Esophagus muscularis mucosa (tissue), 4 donors: ENCODE data around the gene RPL21. TPM values are rescaled to one million over a fixed set of nuclear protein-coding genes. Genes with fewer than 3 reads are reported as not detected.
"Not testable (repeated sequence)": the region's sequence is repeated elsewhere in the genome, so short reads cannot be mapped to it uniquely, and the experiment has no call there.

ENCODE experiments used
- DNase-seq: peaks from one replicate; pipeline ENCODE4 v3.0.0-alpha.2; 2017; ENCODE audit errors: extremely low spot score
- H3K27ac ChIP-seq, 4 donors: fragments of 200-600 bp; sonication (generic); replicated peaks in 1 of 4; 1 replicate in 3 of 4; 2 replicates in 1 of 4; pipeline ENCODE4 v1.5.1; 2016 to 2019; ENCODE audit warnings: mild to moderate bottlenecking in 1 of 4
- H3K27me3 ChIP-seq, 4 donors: fragments of 200-600 bp; sonication (generic); one replicate each; pipeline versions ENCODE4 v1.5.1 to v1.6.0; 2016 to 2019
- H3K36me3 ChIP-seq, 4 donors: fragments of 200-600 bp; sonication (generic); one replicate each; pipeline ENCODE4 v1.5.1; 2016 to 2019
- H3K4me1 ChIP-seq, 4 donors: fragments of 200-600 bp; sonication (generic); one replicate each; pipeline ENCODE4 v1.5.1; 2016 to 2019
- H3K4me3 ChIP-seq, 4 donors: fragments of 200-600 bp; sonication (generic); 1 replicate in 2 of 4; 2 replicates in 2 of 4; pipeline ENCODE4 v1.5.1; 2016 to 2019; ENCODE audit warnings: mild to moderate bottlenecking in 4 of 4, moderate library complexity in 1 of 4
- H3K9me3 ChIP-seq, 4 donors: fragments of 200-600 bp; sonication (generic); 1 replicate in 3 of 4; 2 replicates in 1 of 4; pipeline ENCODE4 v1.5.1; 2016 to 2019
- EP300 ChIP-seq: sonication (generic); formaldehyde crosslinking; IDR thresholded peaks from one replicate; pipeline ENCODE4 v1.6.1; 2017; ENCODE audit warnings: antibody characterized with exemption
- POLR2A ChIP-seq: fragments of 450-650 bp; IDR thresholded peaks from one replicate; pipeline ENCODE4 v1.6.1; 2017; ENCODE audit warnings: antibody characterized with exemption, moderate library complexity, mild to moderate bottlenecking, low read depth
- POLR2AphosphoS5 ChIP-seq, 2 donors: sonication (generic); formaldehyde crosslinking; IDR thresholded peaks; one replicate each; pipeline ENCODE4 v1.6.1; 2017; ENCODE audit warnings: antibody characterized with exemption in 2 of 2
- WGBS: methylation state at CpG from one replicate; pipeline ENCODE4 v1.1.5; 2018; 5-methylcytosine and 5-hydroxymethylcytosine counted together
- intact Hi-C: fragments of 100-400 bp; cut with DNase I; formaldehyde crosslinking; loops from one replicate; pipeline ENCODE4 v1.15.1; 2023
- total RNA-seq, 4 donors: library from RNA; depleted of rRNA; stranded (reverse); fragments of >200 nt; gene quantifications; one replicate each; pipeline versions ENCODE4 v1.1.0 to v1.2.1, GENCODE V29; 2016
- TF ChIP-seq, protein P1 (sequence below), 3 experiments: fragments of 200-600 bp in 2 of 3; fragments of 450-650 bp in 1 of 3; sonication (generic) in 2 of 3; IDR thresholded peaks; one replicate each; pipeline ENCODE4 v1.5.1; 2017 to 2019; ENCODE audit warnings: antibody characterized with exemption in 3 of 3, mild to moderate bottlenecking in 2 of 3, moderate library complexity in 1 of 3

Gene RPL21
- total RNA-seq, 4 donors from 2014 or later, result 432 to 1,374 (median 1,046) TPM

DNA sequence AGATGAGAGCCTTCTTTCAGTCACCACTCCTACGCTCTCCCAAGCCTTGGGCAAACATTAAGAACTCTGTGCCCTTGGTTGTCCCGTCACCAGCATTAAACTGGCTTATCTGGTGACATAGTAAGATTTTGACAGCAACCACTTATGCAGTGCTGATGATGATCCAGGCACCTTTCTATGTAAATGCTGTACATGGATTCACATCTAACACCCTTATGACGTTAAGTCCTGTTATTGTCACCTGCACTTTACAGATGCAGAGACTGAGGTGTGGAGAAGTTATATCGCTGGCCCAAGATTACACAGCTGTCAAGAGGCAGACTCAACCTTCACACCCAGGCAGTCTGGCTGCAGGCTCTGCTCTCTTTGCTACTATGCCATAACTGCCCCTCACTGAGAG, 44.3 kb downstream of the RPL21 start:
- Histone ChIP-seq H3K4me1 (no peaks in the 10 kb centered on the region), H3K4me3 (no peak overlapping the region), H3K27ac (no peak overlapping the region), H3K9me3 (no peaks in the 10 kb centered on the region), H3K36me3 (no peaks in the 10 kb centered on the region), H3K27me3 (no peaks in the 10 kb centered on the region)
- TF ChIP-seq POLR2AphosphoS5 (IDR thresholded peaks at IDR 0.05), result no peak
- TF ChIP-seq EP300, result no peak
- TF ChIP-seq POLR2A, result no peak
- TF ChIP-seq, protein P1, sequence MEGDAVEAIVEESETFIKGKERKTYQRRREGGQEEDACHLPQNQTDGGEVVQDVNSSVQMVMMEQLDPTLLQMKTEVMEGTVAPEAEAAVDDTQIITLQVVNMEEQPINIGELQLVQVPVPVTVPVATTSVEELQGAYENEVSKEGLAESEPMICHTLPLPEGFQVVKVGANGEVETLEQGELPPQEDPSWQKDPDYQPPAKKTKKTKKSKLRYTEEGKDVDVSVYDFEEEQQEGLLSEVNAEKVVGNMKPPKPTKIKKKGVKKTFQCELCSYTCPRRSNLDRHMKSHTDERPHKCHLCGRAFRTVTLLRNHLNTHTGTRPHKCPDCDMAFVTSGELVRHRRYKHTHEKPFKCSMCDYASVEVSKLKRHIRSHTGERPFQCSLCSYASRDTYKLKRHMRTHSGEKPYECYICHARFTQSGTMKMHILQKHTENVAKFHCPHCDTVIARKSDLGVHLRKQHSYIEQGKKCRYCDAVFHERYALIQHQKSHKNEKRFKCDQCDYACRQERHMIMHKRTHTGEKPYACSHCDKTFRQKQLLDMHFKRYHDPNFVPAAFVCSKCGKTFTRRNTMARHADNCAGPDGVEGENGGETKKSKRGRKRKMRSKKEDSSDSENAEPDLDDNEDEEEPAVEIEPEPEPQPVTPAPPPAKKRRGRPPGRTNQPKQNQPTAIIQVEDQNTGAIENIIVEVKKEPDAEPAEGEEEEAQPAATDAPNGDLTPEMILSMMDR (IDR thresholded peaks at IDR 0.05), result no peak
- 85% methylated on average over 3 of the region's 4 CpGs for whole genome bisulfite sequencing
- intact Hi-C loops, result loop anchor here (5.0 kb wide), 1 partner anchor 42 kb away; no protein-coding TSS in a partner anchor
- DNase-seq, result no peak

DNA sequence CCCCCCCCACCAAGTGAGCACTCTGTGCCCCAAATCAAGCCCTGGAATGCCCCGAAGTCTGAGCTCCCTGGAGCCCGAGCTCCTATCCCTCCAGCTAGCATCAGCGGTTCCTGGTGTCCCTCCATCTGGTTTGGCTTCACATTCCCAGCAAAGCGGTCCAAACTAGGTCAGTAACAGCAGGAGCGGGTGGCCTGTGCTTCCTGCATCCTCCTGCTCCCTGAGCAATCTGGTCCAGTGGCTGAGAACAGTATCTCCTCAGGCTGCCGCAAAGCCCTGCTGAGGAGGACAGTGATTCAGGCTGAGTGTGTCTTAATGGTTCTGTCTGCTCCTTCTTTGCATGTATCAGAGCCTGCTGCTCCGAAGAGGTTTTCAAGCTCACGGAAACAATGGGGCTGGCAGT, 45.1 kb downstream of the RPL21 start:
- intact Hi-C loops, result loop anchor here (5.0 kb wide), 1 partner anchor 41 kb away; no protein-coding TSS in a partner anchor
- no peak overlapping the region for H3K4me3 ChIP-seq
- H3K27me3 ChIP-seq, result no peaks in the 10 kb centered on the region
- TF ChIP-seq EP300, result no peak
- TF ChIP-seq POLR2AphosphoS5 (IDR thresholded peaks at IDR 0.05), result no peak
- TF ChIP-seq, protein P1 (IDR thresholded peaks at IDR 0.05), result no peak
- no peak for TF ChIP-seq POLR2A
- H3K27ac ChIP-seq, result no peak overlapping the region
- no peaks in the 10 kb centered on the region for H3K9me3 ChIP-seq
- no peaks in the 10 kb centered on the region for H3K36me3 ChIP-seq
- no peaks in the 10 kb centered on the region for H3K4me1 ChIP-seq
- no peak for DNase-seq
- WGBS, result 90% methylated on average over 8 of the region's 8 CpGs

DNA sequence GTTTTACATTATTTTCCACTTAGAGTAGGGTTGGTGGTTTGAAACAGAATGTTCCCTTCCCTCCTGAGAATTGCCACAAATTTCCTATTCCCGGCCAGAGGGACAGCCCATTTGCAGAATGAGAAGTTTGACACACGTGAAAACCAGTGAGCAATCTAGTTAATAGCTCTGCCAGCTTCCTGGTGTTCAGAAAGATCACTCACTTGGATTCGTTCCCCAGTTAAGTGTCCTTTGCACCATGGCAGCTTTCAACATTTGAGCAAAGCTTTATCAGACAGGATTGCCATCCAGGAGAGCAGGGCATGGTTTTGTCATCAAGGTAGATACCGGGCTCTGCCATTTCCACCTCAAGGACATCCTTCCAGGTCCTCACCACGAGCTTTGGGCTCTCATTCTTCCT, 47.5 kb downstream of the RPL21 start:
- no peak overlapping the region for H3K27ac ChIP-seq
- H3K4me3 ChIP-seq, result no peak overlapping the region
- no peaks in the 10 kb centered on the region for H3K9me3 ChIP-seq
- 72% methylated on average over 5 of the region's 5 CpGs for WGBS
- H3K27me3 ChIP-seq, result no peaks in the 10 kb centered on the region
- no peaks in the 10 kb centered on the region for H3K4me1 ChIP-seq
- H3K36me3 ChIP-seq, result no peaks in the 10 kb centered on the region
- no peak for TF ChIP-seq POLR2AphosphoS5 (IDR thresholded peaks at IDR 0.05)
- TF ChIP-seq, protein P1 (IDR thresholded peaks at IDR 0.05), result no peak
- TF ChIP-seq POLR2A, result no peak
- no peak for TF ChIP-seq EP300
- intact Hi-C loops, result loop anchor here (5.0 kb wide), 1 partner anchor 38 kb away; no protein-coding TSS in a partner anchor
- DNase-seq, result no peak

DNA sequence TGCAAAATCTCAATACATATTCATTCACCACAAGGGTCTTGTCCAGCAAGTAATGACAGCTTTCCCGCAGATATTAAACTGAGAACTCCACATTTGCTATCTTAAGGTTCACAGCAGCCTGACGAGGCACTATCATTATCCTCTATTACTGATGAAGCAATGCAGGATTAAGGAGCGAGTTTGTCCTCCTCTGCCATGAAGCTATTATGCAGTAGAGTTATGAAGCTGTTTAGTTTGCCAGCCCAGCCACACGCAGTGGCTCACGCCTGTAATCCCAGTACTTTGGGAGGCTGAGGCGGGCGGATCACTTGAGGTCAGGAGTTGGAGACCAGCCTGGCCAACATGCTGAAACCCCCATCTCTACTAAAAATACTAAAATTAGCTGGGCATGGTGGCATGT, 49.0 kb downstream of the RPL21 start:
- H3K36me3 ChIP-seq, H3K9me3 ChIP-seq, DNase-seq, H3K4me3 ChIP-seq, H3K4me1 ChIP-seq, intact Hi-C loops, H3K27me3 ChIP-seq, H3K27ac ChIP-seq: not testable (repeated sequence)
- 95% methylated on average over 5 of the region's 7 CpGs for WGBS

DNA sequence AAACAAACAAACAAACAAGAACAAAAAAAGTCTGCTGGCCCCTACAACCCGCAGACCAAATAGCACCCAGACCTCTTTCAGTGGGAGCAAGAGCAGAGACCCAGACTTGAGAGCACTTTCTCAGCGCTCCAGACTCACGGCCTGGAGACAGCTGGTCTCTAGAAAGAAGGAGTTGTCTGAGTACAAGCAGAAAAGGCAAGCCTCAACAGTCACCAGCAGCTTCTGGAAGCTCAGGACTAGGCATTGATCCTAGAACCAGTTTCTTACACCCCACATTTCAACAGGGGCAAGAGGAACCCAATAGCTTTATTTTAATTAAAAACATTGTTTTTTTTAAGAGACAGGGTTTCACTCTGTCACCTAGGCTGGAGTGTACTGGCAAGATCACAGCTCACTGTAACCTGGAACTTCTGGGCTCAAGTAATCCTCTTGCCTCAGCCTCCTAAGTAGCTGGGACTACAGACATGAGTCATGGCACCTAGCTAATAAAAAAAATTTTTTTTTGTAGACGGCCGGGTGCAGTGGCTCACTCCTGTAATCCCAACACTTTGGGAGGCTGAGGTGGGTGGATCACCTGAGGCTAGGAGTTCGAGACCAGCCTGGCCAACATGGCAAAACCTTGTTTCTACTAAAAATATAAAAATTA, 49.7 kb downstream of the RPL21 start:
- intact Hi-C loops, result no loop called here
- no peaks in the 10 kb centered on the region for H3K9me3 ChIP-seq
- H3K36me3 ChIP-seq, result no peaks in the 10 kb centered on the region
- TF ChIP-seq POLR2A, result no peak
- no peak for TF ChIP-seq POLR2AphosphoS5 (IDR thresholded peaks at IDR 0.05)
- TF ChIP-seq, protein P1 (IDR thresholded peaks at IDR 0.05), result no peak
- no peak overlapping the region for H3K27ac ChIP-seq
- no peaks in the 10 kb centered on the region for H3K27me3 ChIP-seq
- no peaks in the 10 kb centered on the region for H3K4me1 ChIP-seq
- WGBS, result 85% methylated on average over 6 of the region's 6 CpGs
- H3K4me3 ChIP-seq, result no peak overlapping the region
- no peak for DNase-seq
